ENCODE measurements around the gene GUSB. TPM values are rescaled to one million over a fixed set of nuclear protein-coding genes. Genes with fewer than 3 reads are reported as not detected.
"Not testable (repeated sequence)": the region's sequence is repeated elsewhere in the genome, so short reads cannot be mapped to it uniquely, and the experiment has no call there.

The GUSB gene
- 25.1 and 31.9 TPM in 2 replicates for total RNA-seq

- peak; percentile 67 for DNase-seq (ENCODE audit: low read depth, low spot score)
Measured at GRCh38 chr7:65981965-65982792, at the start of gene GUSB. GUSB (minus strand) TSS chr7:65982213; CDS start chr7:65982183, 30 bp downstream.

- not testable (repeated sequence) for DNase-seq (ENCODE audit: low read depth, low spot score)
Measured at GRCh38 chr7:66028342-66028741, 46.3 kb upstream of the GUSB start.

GRCh38 chr7:66016131-66016461 is 34.1 kb upstream of the GUSB start:
- no peak for DNase-seq (ENCODE audit: low read depth, low spot score)

GRCh38 chr7:66015440-66016130 is 33.6 kb upstream of the GUSB start:
- no peak for DNase-seq (ENCODE audit: low read depth, low spot score)

GRCh38 chr7:66013938-66014337 is 31.9 kb upstream of the GUSB start:
- DNase-seq (ENCODE audit: low read depth, low spot score), result peak; percentile 45

GRCh38 chr7:66007232-66007631 is 25.2 kb upstream of the GUSB start:
- DNase-seq (ENCODE audit: low read depth, low spot score), result no peak

GRCh38 chr7:66005115-66005671 is 23.2 kb upstream of the GUSB start:
- not testable (repeated sequence) for DNase-seq (ENCODE audit: low read depth, low spot score)

GRCh38 chr7:66000823-66001417 is 18.9 kb upstream of the GUSB start:
- DNase-seq (ENCODE audit: low read depth, low spot score), result not testable (repeated sequence)

GRCh38 chr7:65994984-65995383 is 13.0 kb upstream of the GUSB start:
- DNase-seq (ENCODE audit: low read depth, low spot score), result not testable (repeated sequence)

GRCh38 chr7:65992526-65992925 is 10.5 kb upstream of the GUSB start:
- no peak for DNase-seq (ENCODE audit: low read depth, low spot score)

GRCh38 chr7:65991829-65992228 is 9.8 kb upstream of the GUSB start:
- not testable (repeated sequence) for DNase-seq (ENCODE audit: low read depth, low spot score)

GRCh38 chr7:65989694-65990080 is 7.7 kb upstream of the GUSB start:
- DNase-seq (ENCODE audit: low read depth, low spot score), result no peak

GRCh38 chr7:65988503-65988902 is 6.5 kb upstream of the GUSB start:
- not testable (repeated sequence) for DNase-seq (ENCODE audit: low read depth, low spot score)

- DNase-seq (ENCODE audit: low read depth, low spot score), result no peak
Measured at GRCh38 chr7:65988084-65988483, 6.1 kb upstream of the GUSB start.

GRCh38 chr7:65983965-65984658 is 2.1 kb upstream of the GUSB start:
- DNase-seq (ENCODE audit: low read depth, low spot score), result no peak

- DNase-seq (ENCODE audit: low read depth, low spot score), result no peak
Measured at GRCh38 chr7:65980478-65981250, 1.3 kb downstream of the GUSB start.

GRCh38 chr7:65979583-65980477 is 2.2 kb downstream of the GUSB start:
- no peak for DNase-seq (ENCODE audit: low read depth, low spot score)

- no peak for DNase-seq (ENCODE audit: low read depth, low spot score)
Measured at GRCh38 chr7:65978891-65979582, 3.0 kb downstream of the GUSB start.

GRCh38 chr7:65976659-65977196 is 5.3 kb downstream of the GUSB start:
- DNase-seq (ENCODE audit: low read depth, low spot score), result no peak
